WTC11 (cell line): ENCODE data around the gene NKPD1. TPM values are rescaled to one million over a fixed set of nuclear protein-coding genes. Genes with fewer than 3 reads are reported as not detected.

ENCODE experiments used
- ATAC-seq: fragments of 200-7000 bp; cut with Tn5 transposase; 2 replicates; pipeline ENCODE4 v1.10.0; 2021; ENCODE audit warnings: mild to moderate bottlenecking, moderate library complexity
- CTCF ChIA-PET: fragments of 300-600 bp; sonication (Branson Sonifier 250); formaldehyde crosslinking; loops from one replicate; lab custom pipeline; 2021; ENCODE audit warnings: antibody characterized with exemption; lab: Charles Lee
- POLR2A ChIA-PET: fragments of 350-600 bp; sonication (Branson Sonifier 250); formaldehyde crosslinking; loops from one replicate; lab custom pipeline; 2021; ENCODE audit warnings: antibody characterized with exemption; lab: Charles Lee
- DNase-seq: peaks from one replicate; pipeline ENCODE4 v3.0.0; 2021; ENCODE audit warnings: low spot score
- H3K27ac Mint-ChIP-seq: 2 replicates; pipeline ENCODE4 v1.8.0; 2021; ENCODE audit warnings: mixed read lengths
- H3K27me3 Mint-ChIP-seq: 2 replicates; pipeline ENCODE4 v1.8.0; 2021; ENCODE audit warnings: low read depth, mild to moderate bottlenecking, moderate library complexity, mixed read lengths
- H3K36me3 Mint-ChIP-seq: 2 replicates; pipeline ENCODE4 v1.8.0; 2021; ENCODE audit warnings: mixed read lengths
- H3K4me1 Mint-ChIP-seq: 2 replicates; pipeline ENCODE4 v1.8.0; 2022; ENCODE audit warnings: mixed read lengths
- H3K4me3 Mint-ChIP-seq: 2 replicates; pipeline ENCODE4 v1.8.0; 2021; ENCODE audit warnings: mild to moderate bottlenecking, moderate library complexity, mixed read lengths
- H3K9me3 Mint-ChIP-seq: 2 replicates; pipeline ENCODE4 v1.8.0; 2021; ENCODE audit warnings: mixed read lengths
- CBFB ChIP-seq: sonication (generic); formaldehyde crosslinking; IDR thresholded peaks from 2 replicates; pipeline ENCODE4 v1.8.1; 2022; ENCODE audit warnings: mild to moderate bottlenecking, low read depth, missing genetic modification reagents
- ELF4 ChIP-seq: sonication (generic); formaldehyde crosslinking; IDR thresholded peaks from 2 replicates; pipeline ENCODE4 v1.8.1; 2022; ENCODE audit warnings: low read depth, mild to moderate bottlenecking, moderate library complexity, missing genetic modification reagents
- GABPB1 ChIP-seq: sonication (generic); formaldehyde crosslinking; IDR thresholded peaks from 2 replicates; pipeline ENCODE4 v1.8.1; 2023; ENCODE audit warnings: mild to moderate bottlenecking, missing genetic modification reagents
- JAZF1 ChIP-seq: fragments of 250-450 bp; sonication (Bioruptor Pico); IDR thresholded peaks from 2 replicates; pipeline ENCODE4 v1.9.0; 2021; ENCODE audit warnings: moderate library complexity, mild to moderate bottlenecking, inconsistent platforms
- NR2C2 ChIP-seq: sonication (generic); formaldehyde crosslinking; IDR thresholded peaks from 2 replicates; pipeline ENCODE4 v1.8.0; 2022; ENCODE audit warnings: mild to moderate bottlenecking, missing genetic modification reagents
- NR3C1 ChIP-seq: sonication (generic); formaldehyde crosslinking; conservative IDR thresholded peaks from 2 replicates; pipeline ENCODE4 v1.8.1; 2023; ENCODE audit warnings: low read depth, mild to moderate bottlenecking, missing genetic modification reagents
- SOX15 ChIP-seq: fragments of 250-450 bp; sonication (Bioruptor Pico); IDR thresholded peaks from 2 replicates; pipeline ENCODE4 v1.9.0; 2021; ENCODE audit warnings: mild to moderate bottlenecking
- ZNF121 ChIP-seq: sonication (generic); formaldehyde crosslinking; IDR thresholded peaks from 2 replicates; pipeline ENCODE4 v1.8.0; 2023; ENCODE audit warnings: missing genetic modification reagents
- ZNF232 ChIP-seq: sonication (generic); formaldehyde crosslinking; IDR thresholded peaks from 2 replicates; pipeline ENCODE4 v1.8.0; 2022; ENCODE audit warnings: mild to moderate bottlenecking, missing genetic modification reagents
- total RNA-seq: library from RNA; stranded (reverse); gene quantifications from 3 replicates; pipeline ENCODE4 v1.2.3, GENCODE V29; 2021
- TF ChIP-seq, protein P1 (sequence below): sonication (generic); formaldehyde crosslinking; IDR thresholded peaks from 2 replicates; pipeline ENCODE4 v1.8.0; 2023; ENCODE audit warnings: missing genetic modification reagents
- TF ChIP-seq, protein P2 (sequence below): fragments of 200-600 bp; IDR thresholded peaks from 2 replicates; pipeline ENCODE4 v1.8.0; 2022; ENCODE audit warnings: antibody characterized with exemption
- TF ChIP-seq, protein P3 (sequence below): sonication (generic); formaldehyde crosslinking; IDR thresholded peaks from 2 replicates; pipeline ENCODE4 v1.8.1; 2022; ENCODE audit warnings: mild to moderate bottlenecking, moderate library complexity, missing genetic modification reagents
- TF ChIP-seq, protein P4 (sequence below): sonication (generic); formaldehyde crosslinking; IDR thresholded peaks from 2 replicates; pipeline ENCODE4 v1.8.0; 2022; ENCODE audit warnings: missing genetic modification reagents
- TF ChIP-seq, protein P5 (sequence below): sonication (generic); formaldehyde crosslinking; IDR thresholded peaks from 2 replicates; pipeline ENCODE4 v1.8.1; 2023; ENCODE audit warnings: mild to moderate bottlenecking, missing genetic modification reagents, moderate library complexity

The NKPD1 gene
- total RNA-seq, 1 experiment from 2014 or later, result 0.57 TPM

DNA sequence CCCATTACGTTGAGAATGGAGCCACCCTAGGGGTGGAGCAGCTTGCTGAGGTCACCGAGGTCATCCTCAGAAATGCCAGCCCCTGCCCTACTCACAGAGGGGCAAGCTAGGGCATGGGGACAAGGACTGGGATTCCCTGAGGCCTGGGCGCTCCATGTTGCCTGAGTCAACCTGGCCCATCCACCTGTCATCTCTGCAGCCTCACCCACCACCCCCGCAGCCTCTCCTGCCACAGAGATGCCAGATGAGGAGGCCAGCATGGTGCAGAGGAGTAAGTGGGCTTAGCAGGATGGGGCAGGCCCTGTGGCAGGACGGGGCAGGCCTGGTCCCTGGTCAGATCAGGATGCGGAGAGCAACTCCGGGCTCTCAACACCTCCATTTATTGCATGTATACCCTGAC lies 9.5 kb downstream of the NKPD1 start (continued):
- TF ChIP-seq, protein P1, sequence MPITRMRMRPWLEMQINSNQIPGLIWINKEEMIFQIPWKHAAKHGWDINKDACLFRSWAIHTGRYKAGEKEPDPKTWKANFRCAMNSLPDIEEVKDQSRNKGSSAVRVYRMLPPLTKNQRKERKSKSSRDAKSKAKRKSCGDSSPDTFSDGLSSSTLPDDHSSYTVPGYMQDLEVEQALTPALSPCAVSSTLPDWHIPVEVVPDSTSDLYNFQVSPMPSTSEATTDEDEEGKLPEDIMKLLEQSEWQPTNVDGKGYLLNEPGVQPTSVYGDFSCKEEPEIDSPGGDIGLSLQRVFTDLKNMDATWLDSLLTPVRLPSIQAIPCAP (CRISPR knock-in tag), result no peak
- TF ChIP-seq ELF4 (CRISPR knock-in tag) (no peak), SOX15 (CRISPR knock-in tag) (no peak), NR2C2 (CRISPR knock-in tag) (no peak)
- TF ChIP-seq, protein P2, sequence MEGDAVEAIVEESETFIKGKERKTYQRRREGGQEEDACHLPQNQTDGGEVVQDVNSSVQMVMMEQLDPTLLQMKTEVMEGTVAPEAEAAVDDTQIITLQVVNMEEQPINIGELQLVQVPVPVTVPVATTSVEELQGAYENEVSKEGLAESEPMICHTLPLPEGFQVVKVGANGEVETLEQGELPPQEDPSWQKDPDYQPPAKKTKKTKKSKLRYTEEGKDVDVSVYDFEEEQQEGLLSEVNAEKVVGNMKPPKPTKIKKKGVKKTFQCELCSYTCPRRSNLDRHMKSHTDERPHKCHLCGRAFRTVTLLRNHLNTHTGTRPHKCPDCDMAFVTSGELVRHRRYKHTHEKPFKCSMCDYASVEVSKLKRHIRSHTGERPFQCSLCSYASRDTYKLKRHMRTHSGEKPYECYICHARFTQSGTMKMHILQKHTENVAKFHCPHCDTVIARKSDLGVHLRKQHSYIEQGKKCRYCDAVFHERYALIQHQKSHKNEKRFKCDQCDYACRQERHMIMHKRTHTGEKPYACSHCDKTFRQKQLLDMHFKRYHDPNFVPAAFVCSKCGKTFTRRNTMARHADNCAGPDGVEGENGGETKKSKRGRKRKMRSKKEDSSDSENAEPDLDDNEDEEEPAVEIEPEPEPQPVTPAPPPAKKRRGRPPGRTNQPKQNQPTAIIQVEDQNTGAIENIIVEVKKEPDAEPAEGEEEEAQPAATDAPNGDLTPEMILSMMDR, result no peak
- TF ChIP-seq, protein P3, sequence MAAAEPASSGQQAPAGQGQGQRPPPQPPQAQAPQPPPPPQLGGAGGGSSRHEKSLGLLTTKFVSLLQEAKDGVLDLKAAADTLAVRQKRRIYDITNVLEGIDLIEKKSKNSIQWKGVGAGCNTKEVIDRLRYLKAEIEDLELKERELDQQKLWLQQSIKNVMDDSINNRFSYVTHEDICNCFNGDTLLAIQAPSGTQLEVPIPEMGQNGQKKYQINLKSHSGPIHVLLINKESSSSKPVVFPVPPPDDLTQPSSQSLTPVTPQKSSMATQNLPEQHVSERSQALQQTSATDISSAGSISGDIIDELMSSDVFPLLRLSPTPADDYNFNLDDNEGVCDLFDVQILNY (CRISPR knock-in tag), result no peak
- TF ChIP-seq, protein P4, sequence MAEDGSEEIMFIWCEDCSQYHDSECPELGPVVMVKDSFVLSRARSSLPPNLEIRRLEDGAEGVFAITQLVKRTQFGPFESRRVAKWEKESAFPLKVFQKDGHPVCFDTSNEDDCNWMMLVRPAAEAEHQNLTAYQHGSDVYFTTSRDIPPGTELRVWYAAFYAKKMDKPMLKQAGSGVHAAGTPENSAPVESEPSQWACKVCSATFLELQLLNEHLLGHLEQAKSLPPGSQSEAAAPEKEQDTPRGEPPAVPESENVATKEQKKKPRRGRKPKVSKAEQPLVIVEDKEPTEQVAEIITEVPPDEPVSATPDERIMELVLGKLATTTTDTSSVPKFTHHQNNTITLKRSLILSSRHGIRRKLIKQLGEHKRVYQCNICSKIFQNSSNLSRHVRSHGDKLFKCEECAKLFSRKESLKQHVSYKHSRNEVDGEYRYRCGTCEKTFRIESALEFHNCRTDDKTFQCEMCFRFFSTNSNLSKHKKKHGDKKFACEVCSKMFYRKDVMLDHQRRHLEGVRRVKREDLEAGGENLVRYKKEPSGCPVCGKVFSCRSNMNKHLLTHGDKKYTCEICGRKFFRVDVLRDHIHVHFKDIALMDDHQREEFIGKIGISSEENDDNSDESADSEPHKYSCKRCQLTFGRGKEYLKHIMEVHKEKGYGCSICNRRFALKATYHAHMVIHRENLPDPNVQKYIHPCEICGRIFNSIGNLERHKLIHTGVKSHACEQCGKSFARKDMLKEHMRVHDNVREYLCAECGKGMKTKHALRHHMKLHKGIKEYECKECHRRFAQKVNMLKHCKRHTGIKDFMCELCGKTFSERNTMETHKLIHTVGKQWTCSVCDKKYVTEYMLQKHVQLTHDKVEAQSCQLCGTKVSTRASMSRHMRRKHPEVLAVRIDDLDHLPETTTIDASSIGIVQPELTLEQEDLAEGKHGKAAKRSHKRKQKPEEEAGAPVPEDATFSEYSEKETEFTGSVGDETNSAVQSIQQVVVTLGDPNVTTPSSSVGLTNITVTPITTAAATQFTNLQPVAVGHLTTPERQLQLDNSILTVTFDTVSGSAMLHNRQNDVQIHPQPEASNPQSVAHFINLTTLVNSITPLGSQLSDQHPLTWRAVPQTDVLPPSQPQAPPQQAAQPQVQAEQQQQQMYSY (CRISPR knock-in tag), result no peak

DNA sequence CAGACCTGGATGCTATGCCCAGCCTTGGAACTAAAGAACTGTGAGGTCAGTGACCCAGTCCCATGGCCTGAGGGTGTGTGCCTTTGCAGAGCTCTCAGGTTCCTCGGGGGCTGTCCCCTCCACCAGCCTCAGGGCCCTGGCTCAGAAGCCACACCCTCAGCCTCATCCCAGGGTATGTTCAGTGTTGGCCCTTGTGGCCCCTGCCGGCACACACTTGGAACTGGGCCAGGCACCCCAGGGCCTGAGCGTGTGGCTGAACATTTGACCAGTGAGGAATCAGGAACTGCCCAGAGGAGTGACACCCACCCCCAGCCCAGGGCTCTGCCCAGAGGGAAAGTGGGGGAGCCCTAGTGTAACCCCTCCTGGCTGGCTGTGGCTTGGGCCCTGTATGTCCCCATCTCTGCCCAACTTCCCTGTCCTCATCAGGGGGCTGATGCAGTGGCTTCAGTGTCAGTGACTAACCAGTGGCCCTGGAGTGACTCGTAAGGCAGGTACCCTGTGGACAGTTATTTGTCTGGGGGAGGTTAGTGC lies 10.0 kb downstream of the NKPD1 start:
- Mint-ChIP-seq H3K27me3 (peaks cover 48% of the 10 kb centered on the region), H3K4me3 (no peak overlapping the region), H3K27ac (no peak overlapping the region), H3K4me1 (peaks cover 11% of the 10 kb centered on the region)
- no peak for ATAC-seq
- no peak for DNase-seq
- CTCF ChIA-PET, result interaction anchor here (1.0 to 4.8 kb wide), 4 partner anchors 9 to 149 kb away, joined by 3 to 19 read pairs (median 14); partner anchors contain the start of genes NKPD1, PPP1R37 and RELB
- TF ChIP-seq, protein P5, sequence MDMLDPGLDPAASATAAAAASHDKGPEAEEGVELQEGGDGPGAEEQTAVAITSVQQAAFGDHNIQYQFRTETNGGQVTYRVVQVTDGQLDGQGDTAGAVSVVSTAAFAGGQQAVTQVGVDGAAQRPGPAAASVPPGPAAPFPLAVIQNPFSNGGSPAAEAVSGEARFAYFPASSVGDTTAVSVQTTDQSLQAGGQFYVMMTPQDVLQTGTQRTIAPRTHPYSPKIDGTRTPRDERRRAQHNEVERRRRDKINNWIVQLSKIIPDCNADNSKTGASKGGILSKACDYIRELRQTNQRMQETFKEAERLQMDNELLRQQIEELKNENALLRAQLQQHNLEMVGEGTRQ (CRISPR knock-in tag), result no peak
- no peak for TF ChIP-seq CBFB (CRISPR knock-in tag)
- no peak for TF ChIP-seq ZNF121 (CRISPR knock-in tag)
- TF ChIP-seq, all 79 proteins: peak for 0
- no peaks in the 10 kb centered on the region for H3K9me3 Mint-ChIP-seq
- no peaks in the 10 kb centered on the region for H3K36me3 Mint-ChIP-seq
- POLR2A ChIA-PET, result no interaction called here

DNA sequence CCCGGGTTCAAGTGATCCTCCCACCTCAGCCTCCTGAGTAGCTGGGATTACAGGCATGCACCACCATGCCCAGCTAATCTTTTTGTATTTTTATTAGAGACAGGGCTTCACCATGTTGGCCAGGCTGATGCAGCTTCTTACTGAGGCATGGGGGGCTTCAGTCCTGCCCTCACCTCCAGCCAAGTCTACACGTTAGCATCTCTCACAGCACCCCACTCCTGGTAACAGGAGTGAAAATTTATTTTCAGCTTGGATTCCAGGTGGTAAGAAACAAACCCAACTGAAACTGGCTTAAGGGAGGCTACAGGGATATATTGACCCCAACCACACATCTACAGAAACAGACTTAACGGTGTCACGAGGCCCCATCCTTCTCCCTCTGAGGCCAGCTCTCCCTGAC lies 10.6 kb downstream of the NKPD1 start:
- H3K36me3 Mint-ChIP-seq, result no peaks in the 10 kb centered on the region
- no peak overlapping the region for H3K27ac Mint-ChIP-seq
- peaks cover 11% of the 10 kb centered on the region for H3K4me1 Mint-ChIP-seq
- no peak overlapping the region for H3K4me3 Mint-ChIP-seq
- no peak for TF ChIP-seq GABPB1 (CRISPR knock-in tag)
- TF ChIP-seq JAZF1 (CRISPR knock-in tag), result no peak
- TF ChIP-seq ZNF232, result no peak
- TF ChIP-seq NR3C1 (CRISPR knock-in tag), result no peak
- peaks cover 42% of the 10 kb centered on the region for H3K27me3 Mint-ChIP-seq
- no peak for ATAC-seq
- CTCF ChIA-PET, result interaction anchor here (2.3 to 4.8 kb wide), 3 partner anchors 10 to 59 kb away, joined by 9 to 19 read pairs (median 18); partner anchors contain the start of genes NKPD1 and PPP1R37
- H3K9me3 Mint-ChIP-seq, result no peaks in the 10 kb centered on the region
- POLR2A ChIA-PET, result no interaction called here
- no peak for DNase-seq
